Activated CD4-positive, CD25-positive, alpha-beta regulatory T cell (primary cell): ENCODE results near the gene GREB1.

Experiments used
- DNase-seq, 4 experiments: peaks; one replicate each; lab custom pipeline; 2025; lab: John Stamatoyannopoulos, UW

GREB1 gene

DNA sequence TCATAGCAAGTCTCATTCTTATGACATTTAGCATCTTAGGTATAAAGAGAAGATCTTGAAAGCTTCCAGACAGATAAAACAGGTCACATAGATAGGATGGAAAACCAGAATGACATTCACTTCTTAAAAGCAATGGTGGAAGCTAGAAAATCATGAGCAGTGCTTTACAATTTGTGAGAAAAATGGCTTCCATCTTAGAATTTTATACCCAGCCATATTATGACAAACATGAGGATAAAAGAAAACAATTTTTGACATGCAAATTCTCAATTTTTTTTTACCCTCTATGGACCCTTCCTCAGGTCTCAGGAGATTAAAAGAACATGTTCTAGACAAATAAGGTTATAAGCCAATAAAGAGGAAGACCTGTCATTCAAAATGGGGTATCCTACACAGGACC is 129.0 kb downstream of the GREB1 start:
- DNase-seq, result no peak

DNA sequence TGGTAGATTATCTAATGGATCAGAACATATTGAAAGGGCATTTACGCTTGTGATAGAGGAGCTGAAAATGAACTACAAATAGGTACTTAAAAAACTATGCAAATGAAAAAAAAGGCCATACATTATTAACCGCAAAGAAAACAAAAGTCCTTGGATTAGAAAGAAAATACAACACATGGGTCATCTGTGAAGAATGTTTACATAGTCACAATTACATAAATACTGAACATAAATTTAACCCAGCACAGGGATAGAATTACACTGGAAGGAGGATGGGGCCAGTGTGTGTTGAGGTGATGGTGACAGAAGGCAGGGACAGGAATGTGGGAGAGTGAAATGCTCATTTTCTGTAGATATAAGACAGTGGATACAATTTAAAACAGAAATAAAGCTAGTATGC is 129.6 kb downstream of the GREB1 start:
- DNase-seq, result no peak

DNA sequence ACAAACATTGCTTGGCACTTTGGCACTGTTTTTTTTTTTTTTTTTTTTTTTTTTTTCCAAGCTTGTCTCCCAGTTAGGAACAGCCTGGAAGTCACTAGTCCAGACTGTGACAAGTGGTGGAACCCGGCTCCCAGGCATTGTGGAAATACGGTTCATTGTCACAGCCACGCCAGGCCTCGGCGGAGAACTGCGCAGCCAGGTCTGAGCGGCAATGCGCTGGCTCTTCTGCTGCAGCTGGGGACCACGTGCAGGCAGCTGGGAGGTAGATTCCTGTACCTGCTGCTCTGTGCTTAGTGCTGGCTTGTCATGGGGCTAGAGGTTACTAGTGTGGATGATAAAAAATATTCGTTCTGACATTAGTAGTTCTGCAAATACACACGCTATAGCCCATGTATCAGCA is 131.2 kb downstream of the GREB1 start:
- DNase-seq, result no peak

DNA sequence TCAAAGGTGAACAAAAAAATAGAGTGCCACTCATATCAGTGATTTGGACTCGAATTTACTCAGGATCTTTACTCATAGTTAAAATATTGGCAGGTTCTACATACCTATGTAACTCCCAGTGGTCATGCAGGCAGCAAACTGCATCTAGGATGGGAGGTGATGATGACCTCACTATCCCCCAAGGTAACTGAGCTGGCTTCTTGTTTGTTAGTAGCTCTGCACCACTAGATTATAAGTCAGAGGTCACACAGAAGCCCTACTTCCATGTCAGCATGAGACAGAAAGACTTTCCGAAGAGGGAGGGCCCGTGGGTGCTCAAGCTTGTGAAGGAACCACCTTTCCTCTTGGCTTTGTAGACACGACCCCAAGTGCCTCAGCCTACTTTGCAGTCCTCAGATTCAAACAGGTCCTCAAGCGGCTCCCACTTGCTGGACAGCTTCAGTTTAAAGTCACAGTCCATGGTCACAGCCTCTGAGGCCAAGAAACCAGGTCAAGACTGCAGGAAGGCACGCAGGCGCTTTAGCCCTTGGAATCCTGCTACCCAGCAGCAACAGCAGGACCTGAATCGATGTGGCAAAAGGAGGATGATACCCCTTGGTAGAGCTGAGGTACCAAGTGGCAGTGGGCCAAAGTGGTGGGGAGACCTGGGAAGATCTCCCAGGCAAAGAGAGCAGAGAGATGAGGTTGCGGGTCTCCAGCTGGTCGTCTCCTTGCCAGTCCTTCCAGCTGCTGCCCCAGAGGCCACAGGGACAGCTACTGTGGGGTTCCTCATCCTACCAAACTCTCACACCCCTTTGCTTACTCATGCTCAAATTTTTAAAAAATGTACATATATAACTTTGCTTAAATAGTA is 131.9 kb downstream of the GREB1 start:
- no peak for DNase-seq

DNA sequence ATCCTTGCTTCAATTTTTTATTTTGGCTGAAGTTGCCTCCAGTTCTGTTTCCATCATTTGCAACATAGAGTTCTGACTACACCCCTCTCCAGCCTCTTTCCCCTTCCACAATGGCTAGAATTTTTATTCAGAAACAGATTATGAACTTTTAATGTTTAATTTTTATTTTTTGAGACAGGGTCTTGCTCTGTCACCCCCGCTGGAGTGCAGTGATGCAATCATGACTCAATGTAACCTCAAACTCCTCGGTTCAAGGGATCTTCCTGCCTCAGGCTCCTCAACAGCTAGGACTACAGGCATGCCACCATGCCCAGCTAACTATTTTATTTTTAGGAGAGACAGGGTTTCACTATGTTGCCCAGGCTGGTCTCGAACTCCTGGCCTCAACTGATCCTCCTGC is 133.3 kb downstream of the GREB1 start:
- DNase-seq, result no peak

DNA sequence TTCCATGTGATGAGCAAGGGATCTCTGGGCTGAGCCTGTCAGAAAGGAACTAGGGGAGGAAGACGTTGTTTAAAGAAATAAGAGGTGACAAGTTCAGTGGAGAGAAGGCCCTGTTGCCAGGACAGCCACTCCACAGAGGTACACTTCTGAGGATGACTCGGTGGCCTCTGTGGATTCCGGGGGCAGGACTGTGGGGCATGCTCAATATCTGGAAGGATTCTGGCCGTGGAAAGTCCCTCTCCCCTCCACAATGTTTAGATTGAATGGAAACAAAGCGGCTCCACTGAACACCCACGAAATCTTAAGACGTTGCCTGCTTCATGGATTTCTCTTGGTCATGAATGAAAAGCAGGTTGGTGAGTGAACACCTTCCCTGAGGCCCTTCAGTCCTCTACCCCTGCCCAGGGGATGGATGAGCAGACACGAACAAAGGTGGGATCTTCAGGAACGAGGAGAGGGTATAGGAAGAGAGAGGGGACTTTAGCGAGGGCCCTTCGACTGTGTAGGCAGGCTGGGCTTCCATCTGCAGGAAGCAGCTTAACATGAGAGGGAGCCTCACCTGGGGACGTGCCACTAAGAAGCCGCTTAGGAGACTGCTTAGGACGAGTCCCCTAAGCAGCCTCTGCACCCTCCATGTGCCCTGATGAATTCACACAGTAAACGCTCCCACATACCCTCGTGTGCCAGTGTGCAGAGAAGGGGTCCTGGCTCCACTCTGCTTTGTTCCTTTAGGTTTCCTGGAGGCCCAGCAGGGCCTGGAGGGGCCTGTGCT is 134.2 kb downstream of the GREB1 start:
- no peak for DNase-seq

DNA sequence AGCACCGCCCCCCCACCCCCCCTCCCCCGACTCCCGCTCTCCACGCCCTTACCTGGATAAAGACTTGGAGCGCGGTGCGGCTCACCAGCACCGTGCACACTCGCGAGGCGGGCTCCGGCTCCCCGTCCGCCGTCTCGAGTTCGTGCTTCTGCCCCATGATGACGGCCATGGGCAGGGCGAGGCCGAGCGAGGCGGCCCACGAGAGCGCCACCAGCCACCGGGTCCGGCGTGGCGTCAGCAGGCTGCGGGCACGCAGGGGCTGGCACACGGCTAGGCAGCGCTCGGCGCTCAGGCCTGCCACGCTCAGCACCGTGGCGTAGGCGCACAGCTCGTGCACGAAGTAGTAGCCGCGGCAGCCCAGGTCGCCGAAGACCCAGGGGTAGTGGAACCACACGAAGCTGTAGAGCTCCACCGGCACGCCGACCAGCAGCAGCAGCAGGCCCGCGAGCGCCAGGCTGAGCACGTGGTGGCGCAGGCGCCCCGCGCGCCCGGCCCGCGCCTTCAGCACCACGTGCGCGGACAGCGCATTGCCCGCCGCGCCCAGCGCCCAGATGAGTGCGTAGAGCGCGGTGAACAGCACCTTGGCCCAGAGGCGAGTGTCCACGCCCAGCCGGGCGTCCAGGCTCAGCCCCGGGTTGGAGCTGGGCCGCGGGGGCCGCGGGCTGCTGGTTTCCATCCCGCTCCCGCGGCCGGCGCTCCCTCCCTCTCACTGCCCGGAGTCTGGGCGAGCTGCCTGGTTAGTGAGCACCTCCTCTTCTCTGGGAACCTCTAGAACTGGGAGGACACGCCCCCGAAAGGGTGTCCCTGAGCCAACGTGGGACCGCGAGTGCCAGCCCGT is 135.8 kb downstream of the GREB1 start, which contains the start of gene NTSR2:
TSS of gene NTSR2 (minus strand) at position 742 of the 838 bp plus-strand sequence. CDS start at position 676, 66 bp downstream.
- peak in 1 of 4 experiments; percentile 6 for DNase-seq

DNA sequence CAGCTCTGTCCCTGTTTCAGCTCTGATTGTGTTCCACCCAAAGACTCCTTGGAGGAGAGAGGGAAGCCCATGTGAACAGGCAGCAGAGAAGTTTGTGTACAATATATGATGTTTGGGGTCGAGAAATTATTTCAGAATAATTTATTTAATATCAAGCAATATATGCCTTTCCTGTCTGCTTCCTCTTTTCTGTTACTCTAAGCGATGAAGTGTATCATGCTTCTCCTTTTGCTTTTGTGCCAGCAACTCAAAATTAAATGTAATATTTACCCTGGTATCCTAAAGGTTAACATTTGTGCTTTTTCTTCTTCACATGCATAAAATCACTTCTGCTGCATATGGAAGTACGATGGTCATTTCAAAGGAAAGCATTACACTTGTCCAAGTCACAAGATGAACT is 138.6 kb downstream of the GREB1 start:
- no peak for DNase-seq

DNA sequence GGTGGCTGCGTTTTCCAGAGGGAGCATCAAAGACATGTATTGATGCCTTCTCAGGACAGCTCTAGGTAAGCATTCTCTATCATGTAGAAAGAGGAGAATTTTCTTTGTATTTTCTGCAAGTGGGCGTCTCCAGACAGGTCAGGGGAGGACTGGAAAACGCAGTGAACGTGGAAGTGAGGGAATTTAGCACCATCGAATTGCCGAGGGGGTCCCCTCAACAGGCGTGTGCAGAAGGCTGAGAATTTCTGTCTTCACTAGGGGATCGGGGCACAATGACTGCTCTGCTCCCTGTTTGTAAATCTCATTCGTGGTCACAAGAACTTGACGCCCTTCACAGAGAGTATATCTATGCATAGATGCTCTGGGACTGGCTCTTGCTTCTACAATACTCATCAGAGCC is 141.1 kb downstream of the GREB1 start:
- DNase-seq, result no peak

DNA sequence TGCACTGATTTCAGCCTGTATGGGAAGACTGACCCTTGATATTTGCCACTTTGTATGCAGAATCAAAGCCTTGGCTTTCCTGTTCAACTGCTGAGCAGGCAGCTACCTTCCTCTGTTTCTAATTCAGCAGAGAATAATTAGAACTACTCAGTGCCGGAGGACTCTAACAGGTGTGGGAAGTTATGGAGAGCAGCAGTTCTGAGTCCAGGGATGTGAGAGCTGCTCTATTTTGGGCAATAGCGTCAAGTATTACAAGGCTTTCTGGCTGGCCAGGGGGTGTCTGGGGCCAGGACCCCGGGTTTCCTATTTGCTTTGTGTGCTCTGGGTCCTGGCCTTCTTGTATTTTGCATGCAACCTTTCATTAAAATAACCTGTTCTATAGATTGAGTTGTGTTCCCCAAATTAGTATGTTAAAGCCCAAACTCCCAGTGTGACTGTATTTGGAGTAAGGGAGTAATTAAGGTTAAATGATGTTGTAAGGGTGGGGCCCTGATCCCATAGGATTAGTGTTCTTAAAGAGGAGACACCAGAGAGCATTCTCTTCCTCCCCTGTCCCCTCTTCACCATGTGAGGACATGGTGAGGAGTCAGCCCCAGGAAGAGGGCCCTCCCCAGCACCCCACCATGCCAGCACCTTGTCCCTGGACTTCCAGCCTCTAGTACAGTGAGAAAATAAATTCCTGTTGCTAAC is 141.7 kb downstream of the GREB1 start:
- DNase-seq, result no peak

DNA sequence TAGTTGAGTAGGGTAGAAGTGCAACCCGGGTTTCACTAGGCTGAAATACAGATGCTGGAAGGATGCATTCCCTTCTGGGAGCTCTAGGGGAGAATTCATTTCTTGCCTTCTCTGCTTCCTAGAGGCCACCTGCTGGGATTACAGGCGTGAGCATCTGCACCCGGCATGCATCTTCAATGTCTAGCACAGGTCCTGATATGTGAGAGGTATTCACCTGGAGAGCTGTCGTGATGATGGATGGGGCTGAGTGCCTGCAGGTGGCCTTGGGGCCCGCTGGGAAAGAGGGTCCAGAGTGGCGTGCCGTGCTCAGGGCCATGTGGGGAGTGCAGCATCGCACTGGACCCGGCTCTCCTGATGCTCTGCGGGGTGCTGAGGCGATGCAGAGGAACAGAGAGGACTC is 142.8 kb downstream of the GREB1 start:
- no peak for DNase-seq

DNA sequence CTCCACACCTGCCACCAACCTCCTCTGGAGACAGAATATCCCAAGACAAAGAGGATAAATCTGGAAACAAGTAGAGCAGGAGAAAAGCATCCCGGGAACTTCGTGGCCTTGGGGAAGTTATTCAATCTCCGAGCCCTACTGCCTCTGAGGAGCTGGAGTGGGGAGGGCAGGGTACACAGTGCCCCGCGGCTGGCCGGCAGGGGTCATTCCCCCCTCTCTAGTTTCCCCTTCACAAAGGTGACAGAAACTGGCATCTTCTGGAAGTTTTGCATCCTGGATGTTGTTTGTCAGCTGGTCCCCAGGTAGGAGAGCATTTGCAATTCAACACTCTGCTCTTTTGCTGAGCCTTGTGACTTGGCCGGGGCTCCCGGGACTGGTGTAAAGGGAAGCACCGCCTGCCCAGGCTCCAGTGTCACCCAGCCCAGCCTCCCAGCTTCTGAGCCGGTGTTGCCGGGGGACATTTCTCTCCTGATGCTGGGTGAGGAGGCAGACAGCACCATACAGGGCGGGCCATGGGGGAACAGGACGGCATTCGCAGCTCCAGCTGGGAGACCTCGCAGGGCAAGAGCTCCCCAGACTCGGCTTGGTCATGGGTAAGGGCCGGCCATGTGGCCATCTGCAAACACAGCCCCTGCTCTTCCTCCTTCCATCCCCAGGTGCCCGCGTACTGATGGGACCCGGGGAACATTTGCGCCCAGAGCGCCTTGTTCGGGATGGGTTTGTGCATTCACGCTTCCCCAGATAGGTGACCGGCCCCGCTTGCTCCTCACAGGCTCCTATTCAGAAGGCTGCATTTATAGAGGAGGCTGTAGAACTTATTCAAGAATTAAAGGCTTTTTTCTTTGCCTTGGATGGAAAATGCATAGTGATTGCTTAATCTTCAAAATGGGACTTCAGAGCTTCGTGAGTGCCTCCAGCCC is 143.6 kb downstream of the GREB1 start:
- DNase-seq, result no peak

DNA sequence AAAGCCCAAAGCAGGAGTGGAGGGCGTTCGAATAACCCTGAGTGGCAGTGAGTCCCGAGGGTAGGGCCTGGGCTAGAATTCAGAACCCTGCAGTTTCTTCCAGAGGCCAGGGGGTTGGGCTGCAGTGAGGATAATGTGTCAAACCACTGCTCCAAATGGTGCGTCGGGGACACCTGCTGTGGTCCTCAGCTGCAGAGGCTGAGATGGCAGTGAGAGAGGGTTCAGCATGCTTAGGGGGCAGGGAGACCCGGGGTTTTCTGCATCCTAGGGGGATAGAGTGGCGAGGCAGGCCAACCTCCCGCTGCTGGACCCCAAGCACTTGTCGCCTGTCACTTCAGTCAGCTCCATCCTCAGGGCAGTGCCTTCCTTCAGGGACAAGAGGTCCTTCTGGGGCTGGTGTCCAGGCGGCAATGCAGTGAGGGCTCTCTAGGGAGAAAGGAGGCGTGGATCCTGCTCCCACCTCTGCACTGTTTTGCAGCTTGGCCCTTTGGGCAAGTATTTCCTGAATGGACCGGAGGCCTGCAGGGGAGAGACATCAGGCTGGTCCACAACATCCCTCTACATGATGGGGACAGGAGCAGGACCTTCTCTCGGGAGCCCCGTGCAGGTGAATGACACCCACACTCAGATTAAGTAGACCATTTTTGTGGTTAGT is 144.6 kb downstream of the GREB1 start:
- no peak for DNase-seq

DNA sequence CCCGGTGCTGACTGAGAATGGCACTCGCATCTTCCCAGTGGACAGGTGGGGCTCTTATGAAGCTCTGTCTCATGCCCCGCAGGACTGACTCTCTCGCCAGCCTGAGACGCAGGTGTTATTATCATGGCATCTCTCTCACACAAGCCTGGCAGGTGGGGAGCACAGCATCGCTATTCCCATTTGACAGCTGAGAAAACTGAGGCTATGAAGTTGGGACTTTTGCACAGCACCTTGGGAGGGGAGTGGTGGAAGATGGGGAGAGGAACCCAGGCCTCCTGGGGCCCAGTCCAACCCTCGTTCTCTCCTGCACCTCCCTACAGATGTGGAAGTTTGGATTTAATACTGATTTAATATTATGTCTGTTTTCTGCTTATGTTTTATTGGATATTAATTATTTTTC is 145.2 kb downstream of the GREB1 start:
- no peak for DNase-seq

DNA sequence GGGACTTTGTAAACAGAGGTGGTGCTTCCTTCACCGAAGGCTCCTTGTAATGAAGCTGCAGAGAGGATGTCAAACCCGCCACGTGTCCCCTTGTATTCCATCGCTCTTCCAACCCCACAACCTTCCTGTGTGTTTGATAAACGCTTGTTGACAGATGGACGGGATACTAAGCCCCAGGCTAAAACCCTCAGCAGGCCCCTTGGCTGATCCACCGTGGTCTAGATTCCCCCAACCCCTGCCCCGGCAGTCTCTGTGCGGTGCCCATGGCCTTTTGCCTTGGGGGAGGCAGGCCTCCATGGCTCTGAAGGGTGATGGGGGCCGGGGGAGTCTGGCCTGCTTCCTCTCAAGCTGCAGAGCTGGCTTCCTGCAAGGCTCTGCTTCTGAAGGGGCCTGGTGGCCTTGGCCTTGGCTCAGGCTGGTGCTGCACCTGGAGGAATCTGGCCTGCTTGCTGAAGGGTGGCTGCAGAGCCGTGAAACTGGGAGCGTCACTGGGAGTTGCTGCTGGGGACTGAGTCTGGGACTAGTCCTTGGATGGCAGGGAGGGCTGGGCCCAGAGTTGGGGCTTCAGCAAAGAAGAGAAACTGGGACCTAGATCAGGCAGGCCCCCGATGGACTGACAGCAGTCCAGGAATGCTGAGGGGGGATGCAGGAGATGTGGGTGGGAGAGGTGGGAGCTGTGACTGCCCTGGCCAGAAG is 145.8 kb downstream of the GREB1 start:
- no peak for DNase-seq

DNA sequence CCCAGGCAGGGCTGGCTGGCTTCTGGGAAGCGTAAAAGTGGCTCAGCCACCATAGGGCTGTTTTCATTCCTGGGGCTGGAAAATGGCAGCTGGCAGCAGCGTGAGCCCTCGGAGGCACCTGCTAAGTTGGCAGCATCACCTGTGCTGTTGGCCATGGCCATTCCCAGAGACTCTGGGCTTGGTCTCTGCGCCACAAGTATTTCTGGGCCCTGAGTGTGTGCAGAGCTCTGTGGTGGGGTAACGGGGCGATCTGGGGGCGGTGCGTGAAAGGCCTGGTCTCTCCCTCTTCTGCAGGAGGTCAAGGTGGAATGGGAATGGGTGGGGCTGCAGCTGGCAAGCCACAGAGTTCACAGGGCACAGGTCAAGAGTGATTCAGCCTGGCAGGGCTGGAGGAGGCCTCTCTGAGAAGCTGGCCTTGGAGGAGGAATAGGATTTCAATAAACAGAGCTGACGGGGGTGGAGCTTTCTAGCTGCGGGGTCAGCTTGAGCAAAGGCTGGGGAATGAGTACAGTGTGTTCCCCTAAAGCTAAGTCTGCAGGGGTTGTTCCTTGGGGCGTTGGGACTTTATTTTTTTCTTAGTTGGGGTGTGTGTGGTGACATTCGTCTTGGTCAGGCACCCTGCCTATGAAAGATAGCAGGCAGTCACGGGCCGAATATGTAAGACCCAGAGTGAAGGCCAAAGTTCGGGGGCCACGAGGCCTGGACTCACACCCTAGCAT is 146.5 kb downstream of the GREB1 start:
- no peak for DNase-seq

DNA sequence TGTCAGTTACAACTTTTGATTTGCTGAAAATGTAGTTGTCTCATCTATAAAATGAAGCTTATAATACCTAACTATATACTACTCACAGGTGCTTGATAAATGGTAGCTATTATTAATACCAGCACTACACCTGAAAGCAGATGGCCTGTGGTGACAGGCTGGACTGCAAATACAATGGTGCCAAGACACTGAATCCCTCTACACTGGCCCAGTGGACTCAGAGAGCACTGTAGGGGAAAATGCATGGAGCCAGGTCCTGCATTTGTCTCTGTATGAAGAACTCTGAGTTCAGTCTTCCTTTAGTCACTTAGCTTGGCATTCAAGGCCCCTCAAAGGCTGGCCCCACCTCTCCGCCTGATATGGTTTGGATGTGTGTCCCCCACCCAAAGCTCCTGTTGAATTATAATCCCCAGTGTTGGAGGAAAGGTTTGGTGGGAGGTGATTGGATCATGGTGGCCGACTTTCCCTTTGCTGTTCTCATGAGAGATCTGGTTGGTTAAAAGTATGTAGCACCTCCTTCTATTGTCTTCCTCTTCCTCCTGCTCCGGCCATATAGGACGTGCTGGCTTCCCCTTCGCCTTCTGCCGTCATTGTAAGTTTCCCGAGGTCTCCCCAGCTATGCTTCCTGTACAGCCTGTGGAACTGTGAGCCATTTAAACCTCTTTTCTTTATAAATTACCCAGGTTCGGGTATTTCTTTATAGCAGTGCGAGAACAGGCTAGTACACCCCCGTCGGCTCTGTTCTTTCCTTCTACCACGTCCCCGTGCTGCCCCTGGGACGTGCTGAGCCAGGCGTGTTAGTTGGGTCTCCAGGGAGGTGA is 147.3 kb downstream of the GREB1 start:
- DNase-seq, result no peak
